ENCODE results near the gene MRPS9.

GRCh38 chr2:105136394-105136793 is 98.5 kb downstream of the MRPS9 start:
- TF ChIP-seq CTCF (IDR thresholded peaks at IDR 0.05) (no peak), ZFX (IDR thresholded peaks at IDR 0.05; ENCODE audit: borderline replicate concordance) (no peak)

Measured in 22Rv1 (cell line).